Omental fat pad (tissue), 4 donors: Measurements from ENCODE around the gene F2. TPM values are rescaled to one million over a fixed set of nuclear protein-coding genes. Genes with fewer than 3 reads are reported as not detected.

Experiments used
- ATAC-seq: fragments of 150-250 bp; one replicate; pipeline ENCODE4 v1.9.1; 2016; ENCODE audit warnings: mild to moderate bottlenecking, moderate library complexity; ENCODE audit not compliant: low FRiP score
- DNase-seq: peaks from one replicate; pipeline ENCODE4 v3.0.0-alpha.2; 2019; ENCODE audit warnings: low spot score
- CTCF ChIP-seq, 3 donors: fragments of 450-650 bp; IDR thresholded peaks; one replicate each; pipeline ENCODE4 v1.5.1; 2016 to 2017; ENCODE audit warnings: antibody characterized with exemption in 3 of 3, mild to moderate bottlenecking in 3 of 3, moderate library complexity in 2 of 3
- total RNA-seq, 4 donors: library from RNA; depleted of rRNA; stranded (reverse); fragments of >200 nt; gene quantifications; one replicate each; pipeline ENCODE4 v1.1.0, GENCODE V29; 2016

F2 gene
- total RNA-seq, 4 donors from 2014 or later, result not detected

DNA sequence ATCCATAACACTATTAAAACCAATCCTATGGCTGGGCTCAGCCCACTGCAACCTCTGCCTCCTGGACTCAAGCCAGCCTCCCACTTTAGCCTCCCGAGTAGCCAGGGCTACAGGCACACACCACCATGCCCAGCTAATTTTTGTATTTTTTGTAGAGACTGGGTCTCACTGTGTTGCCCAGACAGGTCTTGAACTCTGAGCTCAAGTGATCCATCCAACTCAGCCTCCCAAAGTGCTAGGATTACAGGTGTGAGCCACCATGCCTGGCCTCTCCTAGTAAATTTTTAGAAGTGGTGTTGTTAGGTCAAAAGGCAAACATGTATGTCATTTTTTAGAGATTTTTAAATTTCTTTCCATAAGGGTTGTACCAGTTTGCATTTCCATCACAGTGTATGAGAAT lies 14.2 kb downstream of the F2 start:
- TF ChIP-seq CTCF (IDR thresholded peaks at IDR 0.05), result no peak
- DNase-seq (no peak), ATAC-seq (no peak)

- ATAC-seq, result no peak
- TF ChIP-seq CTCF (IDR thresholded peaks at IDR 0.05), result no peak
- DNase-seq, result no peak
Measured at GRCh38 chr11:46736146-46736545, 17.1 kb downstream of the F2 start.

- DNase-seq, result no peak
- no peak for ATAC-seq
- TF ChIP-seq CTCF (IDR thresholded peaks at IDR 0.05), result no peak
Measured at GRCh38 chr11:46736615-46737014, 17.6 kb downstream of the F2 start.

GRCh38 chr11:46737699-46738098 lies 18.7 kb downstream of the F2 start:
- no peak for DNase-seq
- no peak for ATAC-seq
- no peak for TF ChIP-seq CTCF (IDR thresholded peaks at IDR 0.05)

DNA sequence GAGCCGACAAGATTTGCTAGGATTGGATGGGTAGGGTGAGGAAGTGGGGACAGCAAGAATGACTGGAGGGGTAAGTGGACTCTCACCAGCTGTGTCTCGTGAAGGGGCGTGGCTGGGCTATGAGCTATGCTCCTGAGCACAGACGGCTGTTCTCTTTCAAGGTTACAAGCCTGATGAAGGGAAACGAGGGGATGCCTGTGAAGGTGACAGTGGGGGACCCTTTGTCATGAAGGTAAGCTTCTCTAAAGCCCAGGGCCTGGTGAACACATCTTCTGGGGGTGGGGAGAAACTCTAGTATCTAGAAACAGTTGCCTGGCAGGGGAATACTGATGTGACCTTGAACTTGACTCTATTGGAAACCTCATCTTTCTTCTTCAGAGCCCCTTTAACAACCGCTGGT lies 19.9 kb downstream of the F2 start:
- TF ChIP-seq CTCF (IDR thresholded peaks at IDR 0.05), result no peak
- ATAC-seq, result no peak
- DNase-seq, result no peak

GRCh38 chr11:46741600-46742484 lies 22.8 kb downstream of the F2 start:
- ATAC-seq, result no peak
- no peak for DNase-seq
- no peak for TF ChIP-seq CTCF (IDR thresholded peaks at IDR 0.05)

GRCh38 chr11:46743043-46743442 lies 24.0 kb downstream of the F2 start:
- no peak for TF ChIP-seq CTCF (IDR thresholded peaks at IDR 0.05)
- ATAC-seq (no peak), DNase-seq (no peak)
